Activated naive CD4-positive, alpha-beta T cell (primary cell): ENCODE measurements around the gene CTPS2.
"Not testable (repeated sequence)": the region's sequence is repeated elsewhere in the genome, so short reads cannot be mapped to it uniquely, and the experiment has no call there.

ENCODE experiments used
- DNase-seq, 4 experiments: peaks; one replicate each; lab custom pipeline; 2025; lab: John Stamatoyannopoulos, UW

The CTPS2 gene

GRCh38 chrX:16603822-16604221 is 108.6 kb downstream of the CTPS2 start:
- DNase-seq, result no peak

- DNase-seq, result not testable (repeated sequence)
Measured at GRCh38 chrX:16603235-16603634, 109.2 kb downstream of the CTPS2 start.

GRCh38 chrX:16601885-16602284 is 110.6 kb downstream of the CTPS2 start:
- DNase-seq, result no peak

GRCh38 chrX:16594490-16594889 is 118.0 kb downstream of the CTPS2 start:
- DNase-seq, result no peak

- no peak for DNase-seq
Measured at GRCh38 chrX:16593801-16594200, 118.7 kb downstream of the CTPS2 start.

GRCh38 chrX:16592194-16592770 is 120.2 kb downstream of the CTPS2 start:
- no peak for DNase-seq

- DNase-seq, result no peak
Measured at GRCh38 chrX:16589826-16590225, 122.6 kb downstream of the CTPS2 start.

- no peak for DNase-seq
Measured at GRCh38 chrX:16589211-16589610, 123.3 kb downstream of the CTPS2 start.

GRCh38 chrX:16588266-16588665 is 124.2 kb downstream of the CTPS2 start:
- DNase-seq, result no peak

GRCh38 chrX:16587836-16588235 is 124.6 kb downstream of the CTPS2 start:
- no peak for DNase-seq

- no peak for DNase-seq
Measured at GRCh38 chrX:16586377-16587112, 125.9 kb downstream of the CTPS2 start.

GRCh38 chrX:16585486-16586376 is 126.7 kb downstream of the CTPS2 start:
- DNase-seq, result no peak

GRCh38 chrX:16580004-16580797 is 132.3 kb downstream of the CTPS2 start:
- DNase-seq, result not testable (repeated sequence)

GRCh38 chrX:16579517-16579916 is 133.0 kb downstream of the CTPS2 start:
- DNase-seq, result no peak

- DNase-seq, result no peak
Measured at GRCh38 chrX:16578218-16578617, 134.3 kb downstream of the CTPS2 start.

- DNase-seq, result no peak
Measured at GRCh38 chrX:16577483-16578029, 134.9 kb downstream of the CTPS2 start.

- not testable (repeated sequence) for DNase-seq
Measured at GRCh38 chrX:16575388-16575787, 137.1 kb downstream of the CTPS2 start.

- DNase-seq, result no peak
Measured at GRCh38 chrX:16573781-16574180, 138.7 kb downstream of the CTPS2 start.

- DNase-seq, result no peak
Measured at GRCh38 chrX:16567681-16568080, 144.8 kb downstream of the CTPS2 start.

GRCh38 chrX:16566571-16566970 is 145.9 kb downstream of the CTPS2 start:
- DNase-seq, result no peak

GRCh38 chrX:16560173-16560572 is 152.3 kb downstream of the CTPS2 start:
- DNase-seq, result no peak

- DNase-seq, result no peak
Measured at GRCh38 chrX:16559206-16559619, 153.3 kb downstream of the CTPS2 start.
